Panc1 (cell line): ENCODE measurements around the gene SPATA3. TPM values are rescaled to one million over a fixed set of nuclear protein-coding genes. Genes with fewer than 3 reads are reported as not detected.
A peak's percentile ranks its signal among the peaks of the same experiment; 100 is the strongest.

ENCODE experiments used
- ATAC-seq: fragments of 200-7000 bp; cut with Tn5 transposase; 2 replicates; pipeline ENCODE4 v1.9.1; 2020; ENCODE audit warnings: mild to moderate bottlenecking, moderate library complexity
- BruUV-seq: library from RNA; stranded (reverse); fragments of 400-500 nt; replicated peaks from 2 replicates; lab custom pipeline; 2021; lab: Mats Ljungman, UMichigan
- CTCF ChIA-PET: fragments of 300-600 bp; sonication (Branson Sonifier 250); formaldehyde crosslinking; loops from one replicate; lab custom pipeline; 2022; ENCODE audit warnings: antibody characterized with exemption; lab: Charles Lee
- POLR2A ChIA-PET: fragments of 300-600 bp; sonication (Branson Sonifier 250); formaldehyde crosslinking; loops from one replicate; lab custom pipeline; 2022; ENCODE audit warnings: antibody characterized with exemption; lab: Charles Lee
- DNase-seq: peaks from one replicate; pipeline ENCODE4 v3.0.0-alpha.2; 2010; ENCODE audit warnings: low read depth, low spot score
- H3K27ac ChIP-seq: 2 replicates; pipeline ENCODE4 v1.5.1; 2011; ENCODE audit warnings: mild to moderate bottlenecking, low read length, inconsistent platforms
- H3K27me3 ChIP-seq: fragments of 200-500 bp; sonication (Bioruptor generic); 2 replicates; pipeline ENCODE4 v1.6.0; 2014; ENCODE audit warnings: low read length, inconsistent platforms; ENCODE audit not compliant: control insufficient read depth, insufficient read depth
- H3K36me3 ChIP-seq: fragments of 200-500 bp; sonication (Bioruptor generic); 2 replicates; pipeline ENCODE4 v1.5.1; 2014; ENCODE audit warnings: inconsistent platforms, mild to moderate bottlenecking, low read length, moderate library complexity; ENCODE audit not compliant: control insufficient read depth, insufficient read depth
- H3K4me1 ChIP-seq: 2 replicates; pipeline ENCODE4 v1.5.1; 2011; ENCODE audit warnings: inconsistent platforms, mild to moderate bottlenecking, low read length, moderate library complexity; ENCODE audit not compliant: control insufficient read depth, insufficient read depth
- H3K4me3 ChIP-seq, 2 experiments: 2 replicates each; pipeline ENCODE4 v1.5.1; 2011 to 2012; ENCODE audit warnings: low read depth in 2 of 2, low read length in 2 of 2, mild to moderate bottlenecking in 2 of 2, inconsistent platforms in 1 of 2, moderate library complexity in 1 of 2
- H3K9me3 ChIP-seq: fragments of 200-500 bp; sonication (Bioruptor generic); 2 replicates; pipeline ENCODE4 v1.5.1; 2014; ENCODE audit warnings: low read depth, mild to moderate bottlenecking, inconsistent platforms, low read length, moderate library complexity; ENCODE audit not compliant: control insufficient read depth, insufficient read depth
- POLR2AphosphoS5 ChIP-seq: IDR thresholded peaks from 2 replicates; pipeline ENCODE4 v1.6.1; 2012; ENCODE audit warnings: mild to moderate bottlenecking, low read depth, low read length, moderate library complexity
- SIN3A ChIP-seq: IDR thresholded peaks from 2 replicates; pipeline ENCODE4 v1.6.1; 2012; ENCODE audit warnings: low read depth, mild to moderate bottlenecking, low read length, moderate library complexity, borderline replicate concordance; ENCODE audit not compliant: insufficient read depth
- TCF7L2 ChIP-seq: IDR thresholded peaks from 2 replicates; pipeline ENCODE4 v1.6.1; 2011; ENCODE audit warnings: mild to moderate bottlenecking, low read depth, low read length, inconsistent platforms
- in situ Hi-C: cut with HindIII; loops from 2 replicates; pipeline ENCODE4 v1.10.0; 2016; ENCODE audit warnings: low sequenced_read_pairs, low pct_unique_long_range_greater_than_20kb
- intact Hi-C: fragments of 100-400 bp; cut with micrococcal nuclease; formaldehyde crosslinking; loops from one replicate; pipeline ENCODE4 v1.10.0; 2022; ENCODE audit not compliant: unreplicated experiment
- total RNA-seq: library from RNA; stranded (reverse); gene quantifications from one replicate; pipeline ENCODE4 v1.2.1, GENCODE V29; 2021; ENCODE audit not compliant: unreplicated experiment
- TF ChIP-seq, protein P1 (sequence below), 2 experiments: IDR thresholded peaks; 2 replicates each; pipeline ENCODE4 v1.6.1; 2011 to 2012; ENCODE audit warnings: low read depth in 2 of 2, control low read depth in 1 of 2, low read length in 1 of 2, mild to moderate bottlenecking in 1 of 2, moderate library complexity in 1 of 2; ENCODE audit not compliant: insufficient read depth in 1 of 2
- TF ChIP-seq, protein P2 (sequence below): fragments of 450-650 bp; IDR thresholded peaks from 2 replicates; pipeline ENCODE4 v1.5.1; 2017; ENCODE audit warnings: mild to moderate bottlenecking

SPATA3 gene
- total RNA-seq, 1 experiment from 2014 or later = not detected

DNA sequence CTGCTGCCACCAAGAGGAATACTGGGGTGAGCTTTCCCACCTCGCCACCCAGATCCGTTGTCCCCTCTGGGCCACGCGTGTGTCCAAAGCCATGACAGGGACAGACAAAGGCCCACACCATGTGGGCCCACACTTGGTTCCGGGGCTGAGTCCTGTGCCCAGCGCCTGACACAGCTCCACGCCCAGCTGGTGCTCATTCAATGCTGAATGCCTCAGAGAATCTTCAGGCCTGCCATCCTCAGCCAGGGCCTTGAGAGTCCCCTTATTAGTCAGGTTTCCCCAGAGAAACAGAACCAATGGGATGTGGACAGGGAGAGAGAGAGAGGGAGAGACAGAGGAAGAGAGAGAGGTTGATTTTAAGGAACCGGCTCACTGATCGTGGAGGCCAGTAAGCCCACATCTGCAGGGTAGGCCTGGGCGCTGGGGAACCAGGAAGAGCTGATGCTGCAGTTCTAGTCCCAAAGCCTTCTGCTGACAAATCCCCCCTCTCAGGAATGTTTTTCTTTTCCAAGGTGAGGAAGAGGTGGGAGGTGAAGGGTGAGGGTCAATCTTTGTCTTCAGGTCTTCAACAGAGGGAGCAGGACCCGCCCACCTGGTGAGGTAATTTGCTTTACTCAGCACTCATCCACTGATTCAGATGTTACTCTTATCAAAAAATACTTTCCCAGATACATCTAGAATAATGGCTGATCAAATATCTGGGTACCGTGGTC is 10.2 kb upstream of the SPATA3 start:
- in situ Hi-C loops = no loop called here
- TF ChIP-seq POLR2AphosphoS5 (no peak), SIN3A (no peak), TCF7L2 (no peak)
- TF ChIP-seq, protein P1, sequence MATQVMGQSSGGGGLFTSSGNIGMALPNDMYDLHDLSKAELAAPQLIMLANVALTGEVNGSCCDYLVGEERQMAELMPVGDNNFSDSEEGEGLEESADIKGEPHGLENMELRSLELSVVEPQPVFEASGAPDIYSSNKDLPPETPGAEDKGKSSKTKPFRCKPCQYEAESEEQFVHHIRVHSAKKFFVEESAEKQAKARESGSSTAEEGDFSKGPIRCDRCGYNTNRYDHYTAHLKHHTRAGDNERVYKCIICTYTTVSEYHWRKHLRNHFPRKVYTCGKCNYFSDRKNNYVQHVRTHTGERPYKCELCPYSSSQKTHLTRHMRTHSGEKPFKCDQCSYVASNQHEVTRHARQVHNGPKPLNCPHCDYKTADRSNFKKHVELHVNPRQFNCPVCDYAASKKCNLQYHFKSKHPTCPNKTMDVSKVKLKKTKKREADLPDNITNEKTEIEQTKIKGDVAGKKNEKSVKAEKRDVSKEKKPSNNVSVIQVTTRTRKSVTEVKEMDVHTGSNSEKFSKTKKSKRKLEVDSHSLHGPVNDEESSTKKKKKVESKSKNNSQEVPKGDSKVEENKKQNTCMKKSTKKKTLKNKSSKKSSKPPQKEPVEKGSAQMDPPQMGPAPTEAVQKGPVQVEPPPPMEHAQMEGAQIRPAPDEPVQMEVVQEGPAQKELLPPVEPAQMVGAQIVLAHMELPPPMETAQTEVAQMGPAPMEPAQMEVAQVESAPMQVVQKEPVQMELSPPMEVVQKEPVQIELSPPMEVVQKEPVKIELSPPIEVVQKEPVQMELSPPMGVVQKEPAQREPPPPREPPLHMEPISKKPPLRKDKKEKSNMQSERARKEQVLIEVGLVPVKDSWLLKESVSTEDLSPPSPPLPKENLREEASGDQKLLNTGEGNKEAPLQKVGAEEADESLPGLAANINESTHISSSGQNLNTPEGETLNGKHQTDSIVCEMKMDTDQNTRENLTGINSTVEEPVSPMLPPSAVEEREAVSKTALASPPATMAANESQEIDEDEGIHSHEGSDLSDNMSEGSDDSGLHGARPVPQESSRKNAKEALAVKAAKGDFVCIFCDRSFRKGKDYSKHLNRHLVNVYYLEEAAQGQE (IDR thresholded peaks at IDR 0.05; ENCODE audit: insufficient read depth in 1 of 2, low read depth in 2 of 2, low read length in 1 of 2) = no peak
- TF ChIP-seq, protein P2, sequence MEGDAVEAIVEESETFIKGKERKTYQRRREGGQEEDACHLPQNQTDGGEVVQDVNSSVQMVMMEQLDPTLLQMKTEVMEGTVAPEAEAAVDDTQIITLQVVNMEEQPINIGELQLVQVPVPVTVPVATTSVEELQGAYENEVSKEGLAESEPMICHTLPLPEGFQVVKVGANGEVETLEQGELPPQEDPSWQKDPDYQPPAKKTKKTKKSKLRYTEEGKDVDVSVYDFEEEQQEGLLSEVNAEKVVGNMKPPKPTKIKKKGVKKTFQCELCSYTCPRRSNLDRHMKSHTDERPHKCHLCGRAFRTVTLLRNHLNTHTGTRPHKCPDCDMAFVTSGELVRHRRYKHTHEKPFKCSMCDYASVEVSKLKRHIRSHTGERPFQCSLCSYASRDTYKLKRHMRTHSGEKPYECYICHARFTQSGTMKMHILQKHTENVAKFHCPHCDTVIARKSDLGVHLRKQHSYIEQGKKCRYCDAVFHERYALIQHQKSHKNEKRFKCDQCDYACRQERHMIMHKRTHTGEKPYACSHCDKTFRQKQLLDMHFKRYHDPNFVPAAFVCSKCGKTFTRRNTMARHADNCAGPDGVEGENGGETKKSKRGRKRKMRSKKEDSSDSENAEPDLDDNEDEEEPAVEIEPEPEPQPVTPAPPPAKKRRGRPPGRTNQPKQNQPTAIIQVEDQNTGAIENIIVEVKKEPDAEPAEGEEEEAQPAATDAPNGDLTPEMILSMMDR = no peak
- no peak for ATAC-seq
- Histone ChIP-seq H3K4me3 (no peak overlapping the region), H3K36me3 (no peaks in the 10 kb centered on the region), H3K27me3 (no peaks in the 10 kb centered on the region), H3K4me1 (peaks cover 4% of the 10 kb centered on the region), H3K9me3 (no peaks in the 10 kb centered on the region), H3K27ac (no peak overlapping the region)
- CTCF ChIA-PET = interaction anchor here (0.6 to 2.7 kb wide), 2 partner anchors 161 to 162 kb away, joined by 4 to 29 read pairs; no protein-coding TSS in a partner anchor
- no TSS peak for BruUV-seq
- no peak for DNase-seq
- intact Hi-C loops = loop anchor here (5.0 kb wide), 1 partner anchor 68 kb away; no protein-coding TSS in a partner anchor
- POLR2A ChIA-PET = no interaction called here

DNA sequence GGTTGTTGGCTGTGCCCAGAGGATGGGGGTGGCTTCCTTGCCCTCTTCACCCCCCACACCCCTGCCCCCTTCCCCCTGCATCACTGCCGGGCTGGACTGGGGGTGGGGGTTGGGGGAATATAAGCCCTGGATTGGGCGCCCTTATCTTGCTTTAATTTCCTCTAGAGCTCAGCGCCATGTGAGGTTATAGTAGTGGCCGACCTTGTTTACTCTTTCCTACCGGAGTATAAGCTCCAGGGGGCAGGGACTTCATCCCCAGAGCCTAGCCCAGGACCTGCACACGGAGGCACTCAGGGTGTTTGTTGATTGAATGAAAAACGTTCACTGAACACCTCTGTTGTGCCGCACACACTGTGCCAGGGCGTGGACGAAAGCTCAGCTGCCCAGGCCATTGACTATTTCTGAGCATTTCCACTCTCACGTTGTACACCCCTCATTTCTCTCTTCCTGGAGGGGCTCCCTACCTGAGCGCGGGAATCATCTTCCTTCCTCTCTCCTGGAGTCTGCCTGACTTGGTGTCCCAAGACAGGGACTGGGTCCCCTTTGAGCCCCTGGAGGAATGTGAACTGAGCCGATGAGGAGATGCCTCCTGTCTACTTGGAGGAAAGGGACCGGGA is 9.3 kb upstream of the SPATA3 start:
- intact Hi-C loops = loop anchor here (1.0 to 5.0 kb wide), 3 partner anchors 69 to 162 kb away; no protein-coding TSS in a partner anchor
- in situ Hi-C loops = no loop called here
- TF ChIP-seq SIN3A (no peak), POLR2AphosphoS5 (no peak), TCF7L2 (no peak)
- TF ChIP-seq, protein P1 (IDR thresholded peaks at IDR 0.05; ENCODE audit: insufficient read depth in 1 of 2, low read depth in 2 of 2, low read length in 1 of 2) = no peak
- TF ChIP-seq, protein P2 = no peak
- peak overlapping the region; percentile 41 to 61 for H3K4me3 ChIP-seq
- no peak for ATAC-seq
- ChIA-PET CTCF (interaction anchor here (0.5 to 2.7 kb wide), 4 partner anchors 84 to 835 kb away, joined by 3 to 29 read pairs (median 8); no protein-coding TSS in a partner anchor), POLR2A (no interaction called here)
- H3K27me3 ChIP-seq = no peaks in the 10 kb centered on the region
- peak overlapping the region; percentile 66 for H3K27ac ChIP-seq
- no peaks in the 10 kb centered on the region for H3K36me3 ChIP-seq
- peaks cover 4% of the 10 kb centered on the region for H3K4me1 ChIP-seq
- no TSS peak for BruUV-seq
- no peaks in the 10 kb centered on the region for H3K9me3 ChIP-seq
- no peak for DNase-seq
